22Rv1 (cell line): ENCODE data around the gene STX11.
"Not testable (repeated sequence)": the region's sequence is repeated elsewhere in the genome, so short reads cannot be mapped to it uniquely, and the experiment has no call there.

Experiments
- CTCF ChIP-seq: fragments of 450-650 bp; IDR thresholded peaks from 2 replicates; pipeline ENCODE4 v1.5.1; 2017; ENCODE audit warnings: mild to moderate bottlenecking
- ZFX ChIP-seq: fragments of 450-650 bp; IDR thresholded peaks from 2 replicates; pipeline ENCODE4 v1.6.1; 2017; ENCODE audit warnings: antibody characterized with exemption, borderline replicate concordance

- TF ChIP-seq CTCF, ZFX: not testable (repeated sequence)
Observed at GRCh38 chr6:144132167-144132690, 18.1 kb upstream of the STX11 start.
